A673 (cell line): ENCODE results near the gene MCTS1. TPM values are rescaled to one million over a fixed set of nuclear protein-coding genes. Genes with fewer than 3 reads are reported as not detected.

ENCODE experiments used
- Bru-seq: library from RNA; stranded (reverse); fragments of 400-500 nt; gene quantifications from one replicate; lab custom pipeline; 2021; lab: Mats Ljungman, UMichigan
- BruChase-seq, 2 experiments: library from RNA; stranded (reverse); fragments of 400-500 nt; gene quantifications; one replicate each; lab custom pipeline; 2021; lab: Mats Ljungman, UMichigan
- BruUV-seq: library from RNA; stranded (reverse); fragments of 400-500 nt; replicated peaks from 2 replicates; lab custom pipeline; 2021; lab: Mats Ljungman, UMichigan
- CTCF ChIA-PET: fragments of 300-600 bp; sonication (Branson Sonifier 250); formaldehyde crosslinking; loops from one replicate; lab custom pipeline; 2022; ENCODE audit warnings: antibody characterized with exemption; lab: Charles Lee
- POLR2A ChIA-PET: fragments of 300-600 bp; sonication (Branson Sonifier 250); formaldehyde crosslinking; loops from one replicate; lab custom pipeline; 2022; ENCODE audit warnings: antibody characterized with exemption; ENCODE audit not compliant: low non-redundant PET; lab: Charles Lee
- DNase-seq: peaks from one replicate; pipeline ENCODE4 v3.0.0-alpha.2; 2015; ENCODE audit warnings: low spot score
- H3K27ac ChIP-seq: fragments of 200-600 bp; sonication (generic); 2 replicates; pipeline ENCODE4 v1.5.1; 2016; ENCODE audit warnings: mixed run types, low read depth, mild to moderate bottlenecking, mixed read lengths, antibody characterized with exemption, low read length; ENCODE audit not compliant: poor library complexity, severe bottlenecking
- H3K27me3 ChIP-seq: fragments of 200-600 bp; sonication (generic); replicated peaks from 2 replicates; pipeline ENCODE4 v1.6.1; 2017; ENCODE audit warnings: mixed run types, low read depth, mild to moderate bottlenecking, mixed read lengths, antibody characterized with exemption, low read length; ENCODE audit not compliant: insufficient read depth, poor library complexity
- H3K36me3 ChIP-seq: fragments of 200-600 bp; sonication (generic); 2 replicates; pipeline ENCODE4 v1.6.1; 2016; ENCODE audit warnings: mixed run types, mild to moderate bottlenecking, mixed read lengths, antibody characterized with exemption, low read length; ENCODE audit not compliant: insufficient read depth, poor library complexity, severe bottlenecking
- H3K4me1 ChIP-seq: fragments of 200-600 bp; sonication (generic); 2 replicates; pipeline ENCODE4 v1.6.1; 2017; ENCODE audit warnings: mixed run types, mild to moderate bottlenecking, mixed read lengths, antibody characterized with exemption, low read length; ENCODE audit not compliant: insufficient read depth, poor library complexity, severe bottlenecking
- H3K4me3 ChIP-seq: fragments of 200-600 bp; sonication (generic); 2 replicates; pipeline ENCODE4 v1.5.1; 2016; ENCODE audit warnings: low read depth, mixed run types, mild to moderate bottlenecking, mixed read lengths, low read length; ENCODE audit not compliant: poor library complexity, severe bottlenecking
- H3K9me3 ChIP-seq: fragments of 200-600 bp; sonication (generic); 2 replicates; pipeline ENCODE4 v1.6.1; 2016; ENCODE audit warnings: mixed run types, low read depth, mild to moderate bottlenecking, mixed read lengths, antibody characterized with exemption, low read length; ENCODE audit not compliant: poor library complexity, severe bottlenecking
- EZH2 ChIP-seq: fragments of 200-600 bp; sonication (generic); IDR thresholded peaks from 2 replicates; pipeline ENCODE4 v1.6.1; 2017; ENCODE audit warnings: borderline replicate concordance, low read depth, mild to moderate bottlenecking, mixed read lengths, antibody characterized with exemption, low read length; ENCODE audit not compliant: poor library complexity, severe bottlenecking
- intact Hi-C: fragments of 100-400 bp; cut with micrococcal nuclease; formaldehyde crosslinking; loops from one replicate; pipeline ENCODE4 v1.10.0; 2022; ENCODE audit not compliant: unreplicated experiment
- long read RNA-seq: library from polyadenylated mRNA; stranded (forward); transcript quantifications from one replicate; pipeline ENCODE4 v2.0.0, GENCODE V29; 2022
- total RNA-seq: library from RNA; stranded (reverse); gene quantifications from 2 replicates; pipeline ENCODE4 v1.2.3, GENCODE V29; 2021
- TF ChIP-seq, protein P1 (sequence below): fragments of 300-800, 200-600 bp; sonication (generic); conservative IDR thresholded peaks from 2 replicates; pipeline ENCODE4 v1.5.1; 2017; ENCODE audit warnings: low read depth, mild to moderate bottlenecking, antibody characterized with exemption, low read length, moderate library complexity, mixed read lengths

The MCTS1 gene, protein sequence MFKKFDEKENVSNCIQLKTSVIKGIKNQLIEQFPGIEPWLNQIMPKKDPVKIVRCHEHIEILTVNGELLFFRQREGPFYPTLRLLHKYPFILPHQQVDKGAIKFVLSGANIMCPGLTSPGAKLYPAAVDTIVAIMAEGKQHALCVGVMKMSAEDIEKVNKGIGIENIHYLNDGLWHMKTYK
- total RNA-seq (54.6 and 62.3 TPM in 2 replicates), Bru-seq, nascent RNA (percentile 84 among the genes with signal in this experiment), BruChase-seq, experiment 1, labeled RNA remaining after a 2-hour chase (percentile 77 among the genes with signal in this experiment), BruChase-seq, experiment 2, labeled RNA remaining after a 6-hour chase (percentile 83 among the genes with signal in this experiment)
- long read RNA-seq, transcript MCTS1-202 (6 exons, 1,018 nt) = major isoform, 49 of 56 reads
- long read RNA-seq, partial matches to known transcripts = 2 of 56 reads
- long read RNA-seq, other reads (novel, unspliced or antisense) = 5 of 56 reads

DNA sequence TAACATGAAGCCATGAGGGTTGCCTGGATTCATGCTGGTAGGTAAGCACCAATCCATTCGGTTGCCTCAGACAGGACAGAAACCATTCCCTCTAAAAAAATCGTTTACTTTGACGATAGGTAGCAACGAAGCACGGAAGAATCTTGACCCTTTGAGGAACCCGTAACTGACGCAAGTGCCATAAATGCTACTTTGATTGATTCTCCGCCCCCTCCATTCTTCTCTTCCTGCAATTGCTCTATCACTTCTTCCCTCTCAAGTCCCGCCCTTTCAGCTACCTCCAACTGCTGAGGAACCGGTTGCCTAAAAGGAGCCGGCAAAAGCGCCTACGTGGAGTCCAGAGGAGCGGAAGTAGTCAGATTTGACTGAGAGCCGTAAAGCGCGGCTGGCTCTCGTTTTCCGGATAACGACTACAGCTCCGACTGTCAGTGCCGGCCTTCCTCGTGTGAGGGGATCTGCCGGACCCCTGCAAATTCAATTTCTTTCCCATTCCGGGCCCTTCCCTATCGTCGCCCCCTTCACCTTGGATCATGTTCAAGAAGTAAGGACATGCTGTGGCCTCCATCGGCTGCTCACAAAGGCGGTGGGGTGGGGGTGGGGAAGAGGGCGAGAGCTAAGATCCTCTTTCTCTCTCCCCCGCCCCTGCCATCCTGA, at the start of gene MCTS1:
Gene MCTS1, plus strand, starts transcription at position 395 of the 654 bp plus-strand sequence. Its CDS starts 136 bp downstream, at position 531.
- H3K27ac ChIP-seq = peak within 1 kb of the TSS; percentile 88
- H3K9me3 ChIP-seq = no peaks in the 10 kb centered on the region
- H3K36me3 ChIP-seq = no peaks in the 10 kb centered on the region
- BruUV-seq = no TSS peak
- no peaks in the 10 kb centered on the region for H3K4me1 ChIP-seq
- H3K4me3 ChIP-seq = peak within 1 kb of the TSS; percentile 64
- POLR2A ChIA-PET = interaction anchor here (1.7 kb wide), 1 partner anchor 43 kb away, joined by 25 read pairs; the partner anchor contains the start of gene CUL4B
- intact Hi-C loops = loop anchor here (5.0 kb wide), 1 partner anchor 42 kb away; the partner anchor contains the start of gene CUL4B
- peak; percentile 96 for DNase-seq
- TF ChIP-seq EZH2 = no peak
- TF ChIP-seq, protein P1, sequence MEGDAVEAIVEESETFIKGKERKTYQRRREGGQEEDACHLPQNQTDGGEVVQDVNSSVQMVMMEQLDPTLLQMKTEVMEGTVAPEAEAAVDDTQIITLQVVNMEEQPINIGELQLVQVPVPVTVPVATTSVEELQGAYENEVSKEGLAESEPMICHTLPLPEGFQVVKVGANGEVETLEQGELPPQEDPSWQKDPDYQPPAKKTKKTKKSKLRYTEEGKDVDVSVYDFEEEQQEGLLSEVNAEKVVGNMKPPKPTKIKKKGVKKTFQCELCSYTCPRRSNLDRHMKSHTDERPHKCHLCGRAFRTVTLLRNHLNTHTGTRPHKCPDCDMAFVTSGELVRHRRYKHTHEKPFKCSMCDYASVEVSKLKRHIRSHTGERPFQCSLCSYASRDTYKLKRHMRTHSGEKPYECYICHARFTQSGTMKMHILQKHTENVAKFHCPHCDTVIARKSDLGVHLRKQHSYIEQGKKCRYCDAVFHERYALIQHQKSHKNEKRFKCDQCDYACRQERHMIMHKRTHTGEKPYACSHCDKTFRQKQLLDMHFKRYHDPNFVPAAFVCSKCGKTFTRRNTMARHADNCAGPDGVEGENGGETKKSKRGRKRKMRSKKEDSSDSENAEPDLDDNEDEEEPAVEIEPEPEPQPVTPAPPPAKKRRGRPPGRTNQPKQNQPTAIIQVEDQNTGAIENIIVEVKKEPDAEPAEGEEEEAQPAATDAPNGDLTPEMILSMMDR = no peak
- H3K27me3 ChIP-seq = no peaks in the 10 kb centered on the region
- CTCF ChIA-PET = no interaction called here

DNA sequence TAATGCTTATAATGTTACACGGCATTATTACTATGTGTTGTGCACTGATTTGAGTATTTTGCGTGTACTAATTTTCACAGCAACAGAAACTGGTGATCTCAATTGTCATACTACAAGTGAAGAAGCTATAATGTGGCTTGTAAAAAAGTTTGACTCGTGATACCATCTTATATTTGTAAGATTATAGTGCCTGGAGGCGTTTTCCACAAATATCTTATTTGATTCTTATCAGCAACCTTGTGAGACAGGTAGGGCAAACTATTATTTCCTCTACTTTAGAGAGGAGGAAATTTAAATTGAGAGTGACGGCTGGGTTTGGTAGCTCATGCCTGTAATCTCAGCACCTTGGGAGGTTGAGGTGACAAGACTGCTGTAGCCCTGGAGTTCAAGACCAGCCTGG, 47.6 kb upstream of the MCTS1 start:
- ChIA-PET POLR2A (no interaction called here), CTCF (no interaction called here)
- no TSS peak for BruUV-seq

DNA sequence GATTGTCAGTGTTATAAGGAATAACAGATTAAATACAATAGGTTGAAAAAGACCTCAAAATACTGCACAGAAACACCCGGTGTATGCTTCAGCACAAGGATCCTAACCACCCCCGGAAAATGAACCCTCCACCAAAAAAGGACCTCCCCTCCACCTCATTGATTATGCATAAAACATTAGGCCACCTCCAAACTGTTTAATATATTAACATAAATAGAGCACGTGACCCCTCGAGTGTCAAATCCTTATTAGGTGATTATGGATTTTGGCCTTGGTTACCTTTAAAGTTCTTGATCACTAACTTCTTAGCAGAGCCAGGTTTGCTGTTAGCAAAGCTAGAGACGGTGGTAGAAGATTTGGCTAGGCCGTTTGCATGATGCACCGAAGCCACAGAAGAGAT, 44.1 kb upstream of the MCTS1 start:
- no peaks in the 10 kb centered on the region for H3K36me3 ChIP-seq
- intact Hi-C loops = loop anchor here (5.0 kb wide), 1 partner anchor 42 kb away; the partner anchor contains the start of gene MCTS1
- peaks cover 5% of the 10 kb centered on the region for H3K4me1 ChIP-seq
- peak overlapping the region; percentile 67 for H3K4me3 ChIP-seq
- ChIA-PET POLR2A (no interaction called here), CTCF (no interaction called here)
- BruUV-seq = no TSS peak
- no peaks in the 10 kb centered on the region for H3K27me3 ChIP-seq
- peak overlapping the region; percentile 98 for H3K27ac ChIP-seq
- H3K9me3 ChIP-seq = no peaks in the 10 kb centered on the region
- DNase-seq = peak; percentile 13
- TF ChIP-seq, protein P1 = no peak
- no peak for TF ChIP-seq EZH2

More for the DNA sequence above, 47.6 kb upstream of the MCTS1 start:
- Histone ChIP-seq H3K36me3 (no peaks in the 10 kb centered on the region), H3K27me3 (no peaks in the 10 kb centered on the region), H3K9me3 (no peaks in the 10 kb centered on the region), H3K4me1 (no peaks in the 10 kb centered on the region), H3K27ac (no peak overlapping the region), H3K4me3 (no peak overlapping the region)
- no peak for DNase-seq
- intact Hi-C loops = no loop called here
- TF ChIP-seq EZH2 = no peak
- TF ChIP-seq, protein P1 = no peak
